Measurements from ENCODE around the gene AVEN.
"Not testable (repeated sequence)": the region's sequence is repeated elsewhere in the genome, so short reads cannot be mapped to it uniquely, and the experiment has no call there.

AVEN gene, protein sequence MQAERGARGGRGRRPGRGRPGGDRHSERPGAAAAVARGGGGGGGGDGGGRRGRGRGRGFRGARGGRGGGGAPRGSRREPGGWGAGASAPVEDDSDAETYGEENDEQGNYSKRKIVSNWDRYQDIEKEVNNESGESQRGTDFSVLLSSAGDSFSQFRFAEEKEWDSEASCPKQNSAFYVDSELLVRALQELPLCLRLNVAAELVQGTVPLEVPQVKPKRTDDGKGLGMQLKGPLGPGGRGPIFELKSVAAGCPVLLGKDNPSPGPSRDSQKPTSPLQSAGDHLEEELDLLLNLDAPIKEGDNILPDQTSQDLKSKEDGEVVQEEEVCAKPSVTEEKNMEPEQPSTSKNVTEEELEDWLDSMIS

DNA sequence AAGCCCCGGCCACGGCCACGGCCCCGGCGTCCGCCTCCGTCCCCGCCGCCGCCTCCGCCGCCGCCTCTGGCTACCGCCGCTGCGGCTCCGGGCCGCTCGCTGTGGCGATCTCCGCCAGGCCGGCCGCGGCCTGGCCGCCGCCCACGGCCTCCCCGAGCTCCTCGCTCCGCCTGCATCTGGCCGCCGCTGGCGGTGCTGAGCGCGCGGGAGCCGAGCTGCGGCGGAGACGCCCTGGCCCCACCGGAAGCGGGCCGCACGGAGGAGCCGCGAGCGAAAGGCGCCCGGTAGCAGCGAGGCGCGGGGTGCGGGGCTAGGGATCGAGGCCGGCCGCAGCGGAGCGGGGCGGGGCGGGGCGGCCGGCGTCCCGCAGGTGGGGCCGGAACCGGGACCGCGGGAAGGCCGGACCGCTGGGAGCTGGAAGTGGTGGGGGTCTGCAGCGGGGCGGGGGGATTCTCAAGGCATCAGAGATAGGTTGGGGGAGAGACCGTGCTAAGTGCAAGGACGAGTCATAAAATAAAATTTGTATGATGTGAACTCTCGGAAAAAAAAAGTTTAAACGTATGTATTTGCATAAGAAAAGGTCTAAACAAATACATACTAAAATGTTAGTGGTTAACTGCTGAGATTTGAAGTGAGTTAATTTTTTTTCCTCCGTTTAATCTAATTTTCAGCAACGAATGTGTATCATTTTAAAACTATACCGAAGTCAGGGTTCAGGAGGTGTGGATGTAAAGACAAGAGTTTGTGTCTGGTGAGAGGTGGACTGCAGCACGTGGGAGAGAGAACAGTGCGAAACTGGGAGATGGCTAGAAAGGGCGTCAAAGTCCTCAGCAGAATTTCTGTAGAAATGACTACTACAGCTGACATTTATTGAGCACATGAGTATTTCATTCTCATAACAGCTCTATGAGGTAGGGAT lies at the start of gene AVEN:
TSS of gene AVEN (minus strand) at position 334 of the 919 bp plus-strand sequence. CDS start at position 176, 158 bp downstream.
- DNase-seq (ENCODE audit: low read depth in 2 of 2), result peak; percentile 36 to 48

DNA sequence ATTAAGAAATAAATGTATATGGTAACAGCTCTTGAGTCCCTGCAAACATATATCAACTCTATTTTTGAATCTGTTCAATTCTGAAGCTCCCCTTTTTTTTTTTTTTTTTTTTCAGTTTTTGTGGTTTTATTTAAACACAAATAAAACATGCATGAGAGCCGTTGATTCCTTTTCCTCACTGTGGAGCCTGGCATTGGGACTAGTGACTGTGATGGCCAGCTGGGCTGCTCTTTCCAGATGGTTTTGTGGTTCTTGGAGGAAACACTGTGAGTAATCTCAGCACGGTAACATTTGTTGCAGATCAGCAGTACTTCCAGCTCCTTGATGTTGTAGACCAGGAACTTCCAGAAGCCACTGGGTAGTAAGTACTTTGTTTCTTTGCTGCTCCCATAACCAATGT lies 46.7 kb upstream of the AVEN start:
- DNase-seq (ENCODE audit: low read depth in 2 of 2), result no peak

DNA sequence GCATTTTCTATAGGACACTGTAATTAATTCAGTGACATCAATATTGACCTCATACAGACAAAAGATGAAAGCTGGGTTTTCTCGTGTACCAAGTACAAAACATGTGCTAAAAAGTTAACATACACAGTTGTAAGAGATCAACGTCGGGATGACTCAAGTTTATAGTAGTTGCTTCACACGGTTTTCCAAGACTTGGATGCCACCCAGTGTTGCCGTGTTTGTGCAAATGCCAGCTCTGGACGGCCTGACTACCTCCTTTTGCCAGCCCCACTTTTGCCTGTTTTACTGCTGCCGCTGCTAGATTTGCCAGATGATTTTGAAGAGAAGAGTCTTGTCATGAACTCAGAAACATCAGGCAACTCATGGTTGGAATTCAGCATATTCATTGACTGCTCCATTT lies 45.1 kb upstream of the AVEN start:
- no peak for DNase-seq (ENCODE audit: low read depth in 2 of 2)

DNA sequence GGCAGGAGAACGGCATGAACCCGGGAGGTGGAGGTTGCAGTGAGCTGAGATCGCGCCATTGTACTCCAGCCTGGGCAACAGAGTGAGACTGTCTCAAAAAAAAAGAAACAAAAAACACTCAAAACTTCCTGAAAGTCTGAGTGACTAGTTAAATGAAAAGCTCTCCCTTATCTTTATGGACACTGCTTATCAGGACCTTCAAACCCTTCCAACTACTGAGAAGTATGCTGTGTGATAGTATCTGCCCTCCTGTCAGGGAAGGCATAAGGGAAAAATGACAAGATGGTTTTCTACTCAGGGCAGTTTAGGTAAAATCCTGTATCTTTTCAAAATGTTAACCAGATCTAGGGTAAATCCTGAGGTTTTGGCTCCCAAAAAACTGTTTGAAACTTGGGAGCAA lies 40.9 kb upstream of the AVEN start:
- DNase-seq (ENCODE audit: low read depth in 2 of 2), result no peak

DNA sequence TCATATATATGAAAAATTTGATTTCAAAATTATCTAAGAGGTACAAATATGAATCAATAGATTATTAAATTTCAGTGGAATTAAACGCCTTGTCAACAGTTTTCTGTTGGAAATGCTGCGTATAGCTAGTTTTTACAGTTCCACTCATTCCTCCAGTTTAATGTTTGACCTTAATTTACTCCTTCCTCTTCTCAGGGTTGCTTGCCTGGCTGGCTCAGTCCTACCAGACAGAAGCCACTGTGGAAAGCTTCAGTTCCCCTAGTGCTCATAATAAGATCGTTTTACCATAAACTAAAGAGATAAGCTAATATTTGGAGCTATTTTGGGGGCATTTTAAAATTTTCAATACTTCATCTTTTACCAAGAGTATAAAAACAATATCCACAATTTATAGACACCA lies 39.9 kb upstream of the AVEN start:
- DNase-seq (ENCODE audit: low read depth in 2 of 2), result no peak

DNA sequence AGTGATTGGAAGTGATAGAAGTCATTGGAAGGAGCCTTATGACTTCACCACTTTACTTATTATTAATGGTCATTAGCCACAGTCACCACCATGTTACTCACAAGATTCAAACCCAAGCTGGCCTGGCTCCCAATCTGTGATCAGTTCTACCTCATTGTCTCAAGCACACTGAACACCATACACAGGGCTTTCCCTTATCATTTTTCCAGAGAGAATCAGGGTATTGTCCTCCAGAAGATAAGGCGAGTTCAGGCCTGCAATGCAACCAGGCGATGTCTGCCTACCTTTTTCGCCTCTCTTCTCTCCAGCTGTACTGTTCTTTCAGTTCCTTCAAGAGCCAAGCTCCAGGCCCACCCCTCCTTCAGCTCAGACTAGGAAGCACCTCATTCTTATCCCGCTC lies 37.8 kb upstream of the AVEN start:
- DNase-seq (ENCODE audit: low read depth in 2 of 2), result no peak

DNA sequence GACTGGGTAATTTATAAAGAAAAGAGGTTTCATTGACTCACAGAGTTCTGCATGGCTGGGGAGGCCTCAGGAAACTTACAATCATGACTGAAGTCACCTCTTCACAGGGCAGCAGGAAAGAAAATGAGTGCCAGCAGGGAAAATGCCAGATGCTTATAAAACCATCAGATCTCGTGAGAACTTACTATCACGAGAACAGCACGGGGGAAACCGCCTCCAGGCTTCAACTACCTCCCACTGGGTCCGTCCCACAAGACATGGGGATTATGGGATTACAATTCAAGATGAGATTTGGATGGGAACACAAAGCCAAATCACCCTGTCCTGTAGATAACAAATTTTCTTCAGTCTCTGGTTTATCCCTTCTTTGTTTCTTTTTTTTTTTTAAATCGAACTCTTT lies 31.0 kb upstream of the AVEN start:
- no peak for DNase-seq (ENCODE audit: low read depth in 2 of 2)

DNA sequence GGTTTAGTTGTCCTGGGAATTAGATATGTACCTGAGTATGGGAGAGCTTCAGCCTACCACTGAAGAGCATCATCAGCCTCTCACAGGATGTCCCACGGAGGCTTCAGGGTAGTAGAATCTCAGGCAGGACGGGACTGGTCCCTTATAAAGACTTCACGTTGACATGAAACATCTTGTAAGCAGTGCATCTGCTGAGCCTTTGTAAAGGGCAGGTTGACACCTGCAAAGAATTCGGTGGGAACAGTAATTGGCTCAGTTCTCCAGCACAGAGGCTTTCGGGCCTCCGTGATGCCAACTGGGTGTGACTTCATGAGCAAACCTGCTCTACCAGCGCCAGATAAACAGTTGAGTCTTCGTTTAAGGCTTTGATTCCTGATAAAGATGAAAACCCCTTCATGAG lies 26.9 kb upstream of the AVEN start:
- DNase-seq (ENCODE audit: low read depth in 2 of 2), result no peak

DNA sequence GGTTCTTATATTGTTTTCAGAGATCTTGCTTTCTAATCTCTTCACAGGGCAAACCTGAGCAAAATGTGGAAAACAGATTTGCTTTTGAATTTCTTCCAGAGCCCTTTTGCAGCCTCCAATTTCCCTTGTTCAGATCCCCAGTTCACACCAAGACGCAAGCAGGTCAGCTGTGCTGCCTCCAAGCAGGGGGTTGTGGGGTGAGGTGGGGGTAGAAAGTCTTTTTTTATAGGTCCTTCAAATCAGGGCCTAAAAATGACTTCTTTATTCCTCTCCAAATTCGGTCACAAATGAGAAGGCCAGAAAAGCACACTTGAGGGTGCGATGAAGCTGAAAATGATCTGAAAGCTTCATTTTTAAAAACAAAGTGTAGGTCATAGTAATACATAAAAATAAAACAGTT lies 26.3 kb upstream of the AVEN start:
- DNase-seq (ENCODE audit: low read depth in 2 of 2), result no peak

DNA sequence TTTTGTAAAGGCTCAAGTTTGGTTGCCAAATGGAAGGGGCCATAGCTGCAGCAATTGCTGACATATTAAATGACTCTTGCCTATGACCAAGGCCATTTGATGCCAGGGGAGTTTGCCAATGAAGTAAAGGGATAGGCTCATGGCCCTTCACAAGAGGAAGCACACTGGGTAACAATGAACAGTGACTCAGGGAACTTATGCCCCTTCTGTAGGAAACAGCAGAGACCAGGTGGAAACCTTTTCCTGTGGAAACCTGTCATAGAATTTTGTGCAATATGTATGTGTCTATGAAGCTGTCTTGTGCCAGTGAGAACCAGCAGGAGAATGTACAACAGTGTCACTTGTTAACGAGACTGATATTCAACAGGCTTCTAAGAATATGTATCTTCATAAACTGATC lies 25.4 kb upstream of the AVEN start:
- no peak for DNase-seq (ENCODE audit: low read depth in 2 of 2)

DNA sequence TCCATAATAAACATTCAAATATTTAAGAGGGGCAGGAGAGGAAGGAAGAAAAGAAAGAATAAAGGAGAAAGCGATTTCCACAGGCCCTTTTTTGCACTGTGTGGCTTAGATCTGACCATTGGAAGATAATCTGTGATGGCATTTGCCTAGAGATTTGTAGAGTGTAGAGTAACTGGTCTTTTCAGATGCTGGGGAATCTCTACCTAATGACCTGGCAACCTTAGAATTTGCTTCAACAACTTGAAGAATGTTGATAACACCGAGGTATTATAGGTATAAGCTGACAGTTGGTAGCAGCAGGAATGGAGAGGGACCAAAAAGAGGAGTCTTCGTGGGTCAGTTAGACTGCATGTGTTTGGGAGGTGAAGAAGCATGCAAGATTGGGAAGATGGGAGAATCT lies 20.9 kb upstream of the AVEN start:
- no peak for DNase-seq (ENCODE audit: low read depth in 2 of 2)

DNA sequence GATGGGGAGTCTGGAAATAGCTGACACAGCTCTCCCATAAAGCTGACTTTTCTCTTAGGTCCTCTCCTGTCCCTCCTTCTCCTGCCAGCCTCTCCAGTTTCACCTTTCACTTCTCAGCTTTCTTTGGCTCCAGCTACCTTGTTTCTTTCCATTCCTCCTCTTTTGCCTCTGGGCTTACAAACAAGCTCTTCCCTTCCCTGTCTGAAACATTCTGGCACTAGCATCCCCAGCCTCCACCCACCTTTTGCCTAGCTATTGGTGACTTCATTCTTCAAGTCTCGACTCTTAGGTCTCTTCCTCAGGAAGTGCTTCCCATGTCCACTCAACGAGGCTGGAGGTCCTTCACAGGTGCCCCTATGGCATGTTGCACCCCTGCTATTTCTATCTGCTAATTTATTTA lies 20.5 kb upstream of the AVEN start:
- DNase-seq (ENCODE audit: low read depth in 2 of 2), result no peak

DNA sequence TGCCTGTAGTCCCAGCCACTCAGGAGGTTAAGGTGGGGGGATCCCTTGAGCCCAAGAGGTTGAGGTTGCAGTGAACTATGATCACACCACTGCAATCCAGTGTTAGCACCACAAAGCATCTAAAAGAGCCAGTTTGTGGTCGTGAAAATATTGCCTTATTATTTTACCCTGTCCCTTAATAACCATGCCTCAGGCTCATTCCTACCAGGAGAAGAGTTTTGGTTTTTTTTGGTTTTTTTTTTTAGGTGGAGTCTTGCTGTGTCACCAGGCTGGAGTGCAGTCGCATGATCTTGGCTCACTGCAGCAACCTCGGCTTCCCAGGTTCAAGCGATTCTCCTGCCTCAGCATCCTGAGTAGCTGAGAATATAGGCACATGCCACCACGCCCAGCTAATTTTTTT lies 17.9 kb upstream of the AVEN start:
- DNase-seq (ENCODE audit: low read depth in 2 of 2), result no peak

DNA sequence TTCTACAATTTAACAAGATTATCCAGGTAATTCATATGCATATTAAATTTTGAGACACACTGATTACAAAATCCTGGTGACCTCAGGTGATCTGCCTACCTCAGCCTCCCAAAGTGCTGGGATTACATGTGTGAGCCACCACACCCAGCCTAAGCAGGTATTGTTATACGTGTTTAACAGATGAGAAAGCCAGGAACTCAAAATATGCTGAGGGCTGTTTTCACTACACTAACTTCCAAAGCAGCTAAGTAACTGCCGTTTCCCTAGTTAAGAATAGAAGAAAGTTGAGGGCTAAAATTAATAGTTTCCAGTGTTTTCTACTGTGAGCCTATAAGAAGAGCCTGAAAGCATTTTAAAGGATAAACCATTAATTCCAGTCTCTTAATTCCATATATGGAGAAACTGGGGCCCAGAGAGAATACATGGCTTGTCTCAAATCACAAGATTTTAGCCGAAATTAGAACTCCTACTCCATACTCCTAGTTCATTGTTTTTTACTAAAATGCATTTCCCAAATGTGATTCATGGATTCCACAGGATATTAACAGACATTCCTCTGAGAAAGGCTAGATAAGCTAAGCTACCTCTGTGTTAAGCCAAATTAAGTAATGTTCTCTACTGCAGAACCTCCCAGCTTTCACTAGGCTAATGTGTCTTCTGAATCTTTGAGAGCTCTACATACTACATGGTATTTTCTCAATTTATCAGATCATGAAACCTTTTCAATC lies 17.0 kb upstream of the AVEN start:
- no peak for DNase-seq (ENCODE audit: low read depth in 2 of 2)

DNA sequence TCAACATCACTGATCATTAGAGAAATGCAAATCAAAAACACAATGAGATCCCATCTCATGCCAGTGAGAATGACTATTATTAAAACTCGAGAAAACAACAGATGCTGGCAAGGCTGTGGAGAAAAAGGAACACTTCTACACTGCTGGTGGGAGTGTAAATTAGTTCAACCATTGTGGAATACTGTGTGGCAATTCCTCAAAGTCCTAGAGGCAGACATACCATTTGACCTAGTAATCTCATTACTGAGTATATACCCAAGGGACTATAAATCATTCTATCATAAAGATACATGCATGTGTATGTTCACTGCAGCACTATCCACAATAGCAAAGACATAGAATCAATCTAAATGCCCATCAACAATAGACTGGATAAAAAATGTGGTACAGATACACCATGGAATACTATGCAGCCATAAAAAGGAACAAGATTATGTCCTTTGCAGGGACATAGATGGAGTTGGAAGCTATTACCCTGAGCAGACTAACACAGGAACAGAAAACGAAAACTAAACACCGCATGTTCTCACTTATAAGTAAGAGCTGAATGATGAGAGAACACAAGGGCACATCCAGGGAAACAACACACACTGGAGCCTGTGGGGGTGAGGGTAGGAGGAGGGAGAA lies 15.2 kb upstream of the AVEN start:
- no peak for DNase-seq (ENCODE audit: low read depth in 2 of 2)

DNA sequence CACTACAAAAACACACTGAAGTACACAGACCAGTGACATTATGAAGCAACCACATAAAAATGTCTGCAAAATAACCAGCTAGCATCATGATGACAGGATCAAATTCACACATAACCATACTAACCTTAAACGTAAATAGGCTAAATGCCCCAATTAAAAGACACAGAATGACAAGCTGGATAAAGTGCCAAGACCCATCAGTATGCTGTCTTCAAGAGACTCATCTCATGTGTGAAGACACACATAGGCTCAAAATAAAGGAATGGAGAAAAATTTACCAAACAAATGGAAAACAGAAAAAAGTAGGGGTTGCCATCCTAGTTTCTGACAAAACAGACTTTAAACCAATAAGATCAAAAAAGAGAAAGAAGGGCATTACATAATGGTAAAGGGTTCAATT lies 11.4 kb upstream of the AVEN start:
- not testable (repeated sequence) for DNase-seq (ENCODE audit: low read depth in 2 of 2)

DNA sequence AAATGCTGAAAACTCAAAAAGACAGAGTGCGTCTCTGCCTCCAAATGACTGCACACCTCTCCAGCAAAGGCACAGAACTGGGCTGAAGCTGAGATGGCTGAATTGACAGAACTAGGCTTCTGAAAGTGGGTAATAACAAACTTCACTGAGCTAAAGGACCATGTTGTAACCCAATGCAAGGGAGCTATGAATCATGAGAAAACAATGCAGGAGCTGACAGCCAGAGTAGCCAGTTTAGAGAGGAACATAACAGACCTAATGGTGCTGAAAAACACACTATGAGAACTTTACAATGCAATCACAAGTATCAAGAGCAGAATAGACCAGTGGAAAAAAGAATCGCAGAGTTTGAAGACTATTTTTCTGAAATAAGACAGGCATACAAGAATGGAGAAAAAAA lies 10.1 kb upstream of the AVEN start:
- DNase-seq (ENCODE audit: low read depth in 2 of 2), result no peak

DNA sequence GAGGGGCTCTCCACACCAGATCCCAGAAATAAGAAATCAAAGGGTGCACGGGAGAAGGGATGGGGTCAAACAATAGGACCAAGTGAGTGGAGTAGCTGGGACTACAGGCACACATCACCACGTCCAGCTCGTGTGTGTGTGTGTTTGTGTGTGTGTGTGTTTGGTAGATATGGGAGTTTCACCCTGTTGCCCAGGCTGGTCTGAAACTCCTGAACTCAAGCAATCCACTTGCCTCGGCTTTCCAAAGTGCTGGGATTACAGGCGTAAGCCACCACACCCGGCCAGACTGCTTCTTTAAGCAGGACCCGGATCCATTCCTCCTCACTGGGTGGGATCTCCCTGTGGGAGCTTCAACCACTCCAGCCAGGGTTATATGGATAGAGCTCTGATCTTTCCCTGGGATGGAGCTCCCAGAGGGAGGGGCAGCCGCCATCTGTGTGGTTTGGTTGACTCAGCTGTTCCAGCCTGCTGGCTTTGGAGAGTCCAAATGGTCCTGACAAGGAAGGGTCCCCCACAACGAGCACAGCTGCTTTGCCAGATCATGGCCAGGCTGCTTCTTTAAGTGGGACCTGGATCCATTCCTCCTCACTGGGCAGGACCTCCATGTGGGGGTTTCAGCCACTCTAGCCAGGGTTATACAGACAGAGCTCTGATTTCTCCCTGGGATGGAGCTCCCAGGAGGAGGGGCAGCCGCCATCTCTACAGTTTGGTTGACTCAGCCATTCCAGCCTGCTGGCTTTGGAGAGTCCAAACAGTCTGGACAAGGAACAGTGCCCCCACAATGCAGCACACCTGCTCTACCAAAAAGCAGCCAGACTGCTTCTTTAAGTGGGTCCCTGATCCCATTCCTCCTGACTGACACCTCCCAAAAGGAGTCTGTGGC lies 9.1 kb upstream of the AVEN start:
- DNase-seq (ENCODE audit: low read depth in 2 of 2), result no peak

DNA sequence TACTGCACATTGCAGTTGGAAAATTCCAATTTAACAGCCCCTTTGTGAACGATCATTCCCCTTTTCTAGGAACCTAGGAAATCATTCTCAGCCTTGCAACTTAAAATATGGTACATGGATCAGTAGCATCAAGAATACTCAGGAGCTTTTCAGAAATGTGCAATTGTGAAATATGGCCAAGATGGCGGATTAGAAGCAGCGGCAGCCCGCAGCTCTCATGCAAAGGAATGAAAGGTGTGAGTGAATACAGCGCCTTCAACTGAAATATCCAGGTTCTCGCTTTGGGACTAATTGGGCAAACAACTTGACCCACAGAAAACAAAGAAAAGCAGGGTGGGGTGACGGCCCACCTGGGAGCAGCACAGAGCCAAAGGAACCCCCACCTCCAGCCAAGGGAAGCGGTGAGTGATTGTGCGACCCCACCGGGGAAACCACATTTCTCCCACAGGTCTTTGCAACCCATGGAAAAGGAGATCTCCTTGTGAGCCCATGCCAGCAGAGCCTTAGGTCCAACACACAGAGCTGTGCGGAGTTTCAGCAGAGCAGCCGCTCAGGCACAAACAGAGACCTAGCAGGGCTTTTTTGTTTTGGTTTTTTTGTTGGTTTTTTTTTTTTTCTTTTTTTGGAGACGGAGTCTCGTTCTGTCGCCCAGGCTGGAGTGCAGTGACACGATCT lies 7.6 kb upstream of the AVEN start:
- DNase-seq (ENCODE audit: low read depth in 2 of 2), result no peak

DNA sequence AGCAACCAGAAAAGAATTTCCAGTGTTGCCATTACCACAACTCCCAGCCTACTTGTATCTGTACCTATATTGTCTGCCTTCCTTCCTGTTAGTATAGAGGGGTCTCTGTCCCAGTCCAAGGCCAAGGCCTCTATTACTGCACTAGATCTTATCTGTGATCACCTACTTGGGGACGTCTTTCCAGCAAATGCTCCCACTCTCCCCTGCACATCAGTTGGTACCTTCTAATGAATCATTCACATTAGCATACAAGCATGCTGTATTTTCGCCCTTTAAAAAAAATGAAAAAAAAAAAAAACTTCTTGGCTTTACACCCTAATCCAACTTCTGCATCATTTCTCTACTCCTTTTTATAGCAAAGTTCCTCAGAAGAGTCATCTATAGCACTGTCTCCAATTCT lies 4.8 kb upstream of the AVEN start:
- no peak for DNase-seq (ENCODE audit: low read depth in 2 of 2)
